DOHH2 (cell line): ENCODE data around the gene ANXA2.

ENCODE experiments used
- H3F3A ChIP-seq: fragments of 200-600 bp; sonication (generic), shearing (Covaris generic); 2 replicates; pipeline ENCODE4 v1.6.0; 2016; ENCODE audit warnings: antibody characterized with exemption, mild to moderate bottlenecking; ENCODE audit not compliant: control insufficient read depth, insufficient read depth
- H3K27ac ChIP-seq: fragments of 200-600 bp; sonication (generic); 2 replicates; pipeline ENCODE4 v1.5.1; 2014; ENCODE audit warnings: low read depth, mild to moderate bottlenecking, low read length, moderate library complexity
- H3K27me3 ChIP-seq: fragments of 200-600 bp; sonication (generic); 2 replicates; pipeline ENCODE4 v1.6.1; 2014; ENCODE audit warnings: mild to moderate bottlenecking, low read length, mixed read lengths; ENCODE audit not compliant: control insufficient read depth
- H3K36me3 ChIP-seq: fragments of 200-600 bp; sonication (generic); 2 replicates; pipeline ENCODE4 v1.6.1; 2014; ENCODE audit warnings: mild to moderate bottlenecking, low read length, moderate library complexity, mixed read lengths; ENCODE audit not compliant: control insufficient read depth
- H3K4me1 ChIP-seq: fragments of 200-600 bp; sonication (generic); 2 replicates; pipeline ENCODE4 v1.6.1; 2014; ENCODE audit warnings: mild to moderate bottlenecking, low read length, mixed read lengths; ENCODE audit not compliant: control insufficient read depth
- H3K4me2 ChIP-seq: fragments of 200-600 bp; sonication (generic); 2 replicates; pipeline ENCODE4 v1.6.0; 2014; ENCODE audit warnings: mild to moderate bottlenecking, low read length, moderate library complexity
- H3K4me3 ChIP-seq: fragments of 200-600 bp; sonication (generic); 2 replicates; pipeline ENCODE4 v1.5.1; 2014; ENCODE audit warnings: mild to moderate bottlenecking, low read length, mixed read lengths
- H3K79me2 ChIP-seq: fragments of 200-600 bp; sonication (generic); 2 replicates; pipeline ENCODE4 v1.6.1; 2014; ENCODE audit warnings: mild to moderate bottlenecking, low read length, mixed read lengths; ENCODE audit not compliant: control insufficient read depth
- H3K9me2 ChIP-seq: fragments of 200-600 bp; sonication (generic); replicated peaks from 2 replicates; pipeline ENCODE4 v1.6.1; 2014; ENCODE audit warnings: mild to moderate bottlenecking, low read length, mixed read lengths; ENCODE audit not compliant: control insufficient read depth
- H3K9me3 ChIP-seq: fragments of 200-600 bp; sonication (generic); 2 replicates; pipeline ENCODE4 v1.6.1; 2014; ENCODE audit warnings: antibody characterized with exemption, low read length, mixed read lengths; ENCODE audit not compliant: control insufficient read depth, insufficient read depth
- H4K20me1 ChIP-seq: fragments of 200-600 bp; sonication (generic); 2 replicates; pipeline ENCODE4 v1.6.0; 2014; ENCODE audit warnings: low read depth, mild to moderate bottlenecking, antibody characterized with exemption, low read length, moderate library complexity; ENCODE audit not compliant: control insufficient read depth, insufficient read depth
- CTCF ChIP-seq: fragments of 200-600 bp; sonication (generic); IDR thresholded peaks from one replicate; pipeline ENCODE4 v1.5.1; 2014; ENCODE audit warnings: antibody characterized with exemption, mild to moderate bottlenecking, low read depth, low read length; ENCODE audit not compliant: poor library complexity, severe bottlenecking
- EZH2phosphoT487 ChIP-seq: fragments of 200-600 bp; sonication (generic); IDR thresholded peaks from 2 replicates; pipeline ENCODE4 v1.6.1; 2017; ENCODE audit warnings: borderline replicate concordance, mild to moderate bottlenecking, antibody characterized with exemption, low read length, moderate library complexity, mixed read lengths

The ANXA2 gene

GRCh38 chr15:60408463-60408981, 10.7 kb upstream of the ANXA2 start:
- H3K9me2 ChIP-seq = no peaks in the 10 kb centered on the region
- no peak overlapping the region for H3K27ac ChIP-seq

GRCh38 chr15:60407415-60407805, 9.6 kb upstream of the ANXA2 start:
- H3F3A ChIP-seq = no peaks in the 10 kb centered on the region
- H3K27me3 ChIP-seq = no peaks in the 10 kb centered on the region
- H3K9me2 ChIP-seq = no peaks in the 10 kb centered on the region
- no peak overlapping the region for H3K4me3 ChIP-seq
- H3K4me2 ChIP-seq = no peak overlapping the region
- no peak for TF ChIP-seq CTCF
- TF ChIP-seq EZH2phosphoT487 = no peak
- no peak overlapping the region for H3K27ac ChIP-seq
- H3K79me2 ChIP-seq = no peaks in the 10 kb centered on the region
- H3K4me1 ChIP-seq = peaks cover 8% of the 10 kb centered on the region
- no peaks in the 10 kb centered on the region for H3K36me3 ChIP-seq
- no peaks in the 10 kb centered on the region for H3K9me3 ChIP-seq
- no peaks in the 10 kb centered on the region for H4K20me1 ChIP-seq

More at GRCh38 chr15:60408463-60408981, 10.7 kb upstream of the ANXA2 start:
- no peak overlapping the region for H3K4me3 ChIP-seq
- no peaks in the 10 kb centered on the region for H4K20me1 ChIP-seq
- no peaks in the 10 kb centered on the region for H3K79me2 ChIP-seq
- no peaks in the 10 kb centered on the region for H3K36me3 ChIP-seq
- H3K9me3 ChIP-seq = no peaks in the 10 kb centered on the region
- H3F3A ChIP-seq = no peaks in the 10 kb centered on the region
- peaks cover 8% of the 10 kb centered on the region for H3K4me1 ChIP-seq
- H3K4me2 ChIP-seq = no peak overlapping the region
- no peaks in the 10 kb centered on the region for H3K27me3 ChIP-seq
- TF ChIP-seq EZH2phosphoT487 (no peak), CTCF (no peak)

GRCh38 chr15:60406513-60407414, 9.0 kb upstream of the ANXA2 start:
- H3K27me3 ChIP-seq = no peaks in the 10 kb centered on the region
- H3K4me1 ChIP-seq = peaks cover 8% of the 10 kb centered on the region
- TF ChIP-seq CTCF = no peak
- no peak for TF ChIP-seq EZH2phosphoT487
- H3K27ac ChIP-seq = no peak overlapping the region
- no peaks in the 10 kb centered on the region for H3K36me3 ChIP-seq
- no peak overlapping the region for H3K4me3 ChIP-seq
- no peaks in the 10 kb centered on the region for H3K9me3 ChIP-seq
- H3K9me2 ChIP-seq = no peaks in the 10 kb centered on the region
- H3K4me2 ChIP-seq = no peak overlapping the region
- no peaks in the 10 kb centered on the region for H3K79me2 ChIP-seq
- no peaks in the 10 kb centered on the region for H4K20me1 ChIP-seq
- no peaks in the 10 kb centered on the region for H3F3A ChIP-seq
